WERI-Rb-1 (cell line): ENCODE results near the gene KDM4C.

Experiments used
- DNase-seq: peaks from one replicate; pipeline ENCODE4 v3.0.0-alpha.2; 2020
- H3K27ac ChIP-seq: fragments of 250-450 bp; sonication (Bioruptor Pico); 2 replicates; pipeline ENCODE4 v1.5.1; 2020; ENCODE audit warnings: mild to moderate bottlenecking, moderate library complexity
- H3K27me3 ChIP-seq: fragments of 250-450 bp; sonication (Bioruptor Pico); 2 replicates; pipeline ENCODE4 v1.5.1; 2021; ENCODE audit warnings: mild to moderate bottlenecking, low read depth, moderate library complexity; ENCODE audit not compliant: insufficient read depth, severe bottlenecking
- H3K36me3 ChIP-seq: fragments of 250-450 bp; sonication (Bioruptor Pico); 2 replicates; pipeline ENCODE4 v1.5.1; 2020; ENCODE audit warnings: mild to moderate bottlenecking, moderate library complexity
- H3K4me3 ChIP-seq: 2 replicates; pipeline ENCODE4 v1.5.1; 2011; ENCODE audit warnings: low read depth, mild to moderate bottlenecking, control low read depth, low read length
- H3K9me3 ChIP-seq: fragments of 250-450 bp; sonication (Bioruptor Pico); 2 replicates; pipeline ENCODE4 v1.5.1; 2021; ENCODE audit warnings: mild to moderate bottlenecking, moderate library complexity; ENCODE audit not compliant: severe bottlenecking
- CTCF ChIP-seq: IDR thresholded peaks from 2 replicates; pipeline ENCODE4 v1.5.1; 2011; ENCODE audit warnings: low read depth, mild to moderate bottlenecking, control low read depth, inconsistent platforms, low read length

Gene KDM4C

GRCh38 chr9:6955251-6955921 lies 197.6 kb downstream of the KDM4C start:
- Histone ChIP-seq H3K9me3 (no peaks in the 10 kb centered on the region), H3K27ac (no peak overlapping the region), H3K27me3 (no peaks in the 10 kb centered on the region), H3K4me3 (no peak overlapping the region), H3K36me3 (no peaks in the 10 kb centered on the region)
- no peak for DNase-seq
- TF ChIP-seq CTCF, result no peak

GRCh38 chr9:6956879-6957278 lies 199.1 kb downstream of the KDM4C start:
- Histone ChIP-seq H3K27ac (no peak overlapping the region), H3K36me3 (no peaks in the 10 kb centered on the region)

GRCh38 chr9:6959270-6960000 lies 201.7 kb downstream of the KDM4C start:
- no peaks in the 10 kb centered on the region for H3K27me3 ChIP-seq
- no peaks in the 10 kb centered on the region for H3K36me3 ChIP-seq
- no peaks in the 10 kb centered on the region for H3K9me3 ChIP-seq
- TF ChIP-seq CTCF, result no peak
- no peak overlapping the region for H3K27ac ChIP-seq
- peak; percentile 36 for DNase-seq
- H3K4me3 ChIP-seq, result no peak overlapping the region

More at GRCh38 chr9:6956879-6957278, 199.1 kb downstream of the KDM4C start:
- Histone ChIP-seq H3K4me3 (no peak overlapping the region), H3K27me3 (no peaks in the 10 kb centered on the region), H3K9me3 (no peaks in the 10 kb centered on the region)
- no peak for DNase-seq
- TF ChIP-seq CTCF, result no peak

- no peak for DNase-seq
- Histone ChIP-seq H3K27ac (no peak overlapping the region), H3K27me3 (no peaks in the 10 kb centered on the region), H3K36me3 (no peaks in the 10 kb centered on the region), H3K4me3 (no peak overlapping the region), H3K9me3 (no peaks in the 10 kb centered on the region)
- TF ChIP-seq CTCF, result no peak
These were observed 203.0 kb downstream of the KDM4C start for GRCh38 chr9:6960777-6961176.

- H3K36me3 ChIP-seq, result no peaks in the 10 kb centered on the region
- no peaks in the 10 kb centered on the region for H3K9me3 ChIP-seq
- H3K4me3 ChIP-seq, result no peak overlapping the region
- no peak overlapping the region for H3K27ac ChIP-seq
- no peak for DNase-seq
- no peaks in the 10 kb centered on the region for H3K27me3 ChIP-seq
- no peak for TF ChIP-seq CTCF
These were observed 204.2 kb downstream of the KDM4C start for GRCh38 chr9:6961845-6962522.
